ENCODE results near the gene KLHDC7A.

KLHDC7A gene

GRCh38 chr1:18528616-18529015, 47.9 kb downstream of the KLHDC7A start:
- TF ChIP-seq, protein P1, sequence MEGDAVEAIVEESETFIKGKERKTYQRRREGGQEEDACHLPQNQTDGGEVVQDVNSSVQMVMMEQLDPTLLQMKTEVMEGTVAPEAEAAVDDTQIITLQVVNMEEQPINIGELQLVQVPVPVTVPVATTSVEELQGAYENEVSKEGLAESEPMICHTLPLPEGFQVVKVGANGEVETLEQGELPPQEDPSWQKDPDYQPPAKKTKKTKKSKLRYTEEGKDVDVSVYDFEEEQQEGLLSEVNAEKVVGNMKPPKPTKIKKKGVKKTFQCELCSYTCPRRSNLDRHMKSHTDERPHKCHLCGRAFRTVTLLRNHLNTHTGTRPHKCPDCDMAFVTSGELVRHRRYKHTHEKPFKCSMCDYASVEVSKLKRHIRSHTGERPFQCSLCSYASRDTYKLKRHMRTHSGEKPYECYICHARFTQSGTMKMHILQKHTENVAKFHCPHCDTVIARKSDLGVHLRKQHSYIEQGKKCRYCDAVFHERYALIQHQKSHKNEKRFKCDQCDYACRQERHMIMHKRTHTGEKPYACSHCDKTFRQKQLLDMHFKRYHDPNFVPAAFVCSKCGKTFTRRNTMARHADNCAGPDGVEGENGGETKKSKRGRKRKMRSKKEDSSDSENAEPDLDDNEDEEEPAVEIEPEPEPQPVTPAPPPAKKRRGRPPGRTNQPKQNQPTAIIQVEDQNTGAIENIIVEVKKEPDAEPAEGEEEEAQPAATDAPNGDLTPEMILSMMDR (IDR thresholded peaks at IDR 0.05; ENCODE audit: low read depth, low read length, missing control alignments) = no peak
- in situ Hi-C loops (cut with HindIII; ENCODE audit: low sequenced_read_pairs) = no loop called here
- DNase-seq (ENCODE audit: low read depth) = no peak
- H3K4me3 ChIP-seq (ENCODE audit: low read depth, low read length) = no peak overlapping the region

DNA sequence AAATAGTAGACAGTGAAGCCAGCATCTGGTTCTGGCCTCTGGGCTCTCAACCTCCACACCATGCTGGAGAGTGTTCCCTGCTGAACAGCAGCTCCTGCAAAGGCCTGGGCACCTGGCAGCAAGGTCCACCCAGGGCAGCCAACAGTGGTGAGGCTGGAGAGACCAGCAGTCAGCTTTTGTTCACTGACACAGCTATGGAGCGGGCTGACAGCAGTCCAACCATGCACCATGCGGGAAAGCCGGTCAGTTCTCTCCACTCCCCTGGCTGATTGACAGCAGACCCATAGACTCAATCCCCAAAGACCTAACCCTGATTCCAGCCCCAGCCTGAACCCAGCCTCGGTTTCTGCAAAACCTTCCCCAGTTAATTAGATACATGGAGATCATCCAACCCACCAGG, 49.0 kb downstream of the KLHDC7A start:
- TF ChIP-seq, protein P1 (IDR thresholded peaks at IDR 0.05; ENCODE audit: low read depth, low read length, missing control alignments) = no peak
- no peak overlapping the region for H3K4me3 ChIP-seq (ENCODE audit: low read depth, low read length)
- in situ Hi-C loops (cut with HindIII; ENCODE audit: low sequenced_read_pairs) = no loop called here
- no peak for DNase-seq (ENCODE audit: low read depth)

DNA sequence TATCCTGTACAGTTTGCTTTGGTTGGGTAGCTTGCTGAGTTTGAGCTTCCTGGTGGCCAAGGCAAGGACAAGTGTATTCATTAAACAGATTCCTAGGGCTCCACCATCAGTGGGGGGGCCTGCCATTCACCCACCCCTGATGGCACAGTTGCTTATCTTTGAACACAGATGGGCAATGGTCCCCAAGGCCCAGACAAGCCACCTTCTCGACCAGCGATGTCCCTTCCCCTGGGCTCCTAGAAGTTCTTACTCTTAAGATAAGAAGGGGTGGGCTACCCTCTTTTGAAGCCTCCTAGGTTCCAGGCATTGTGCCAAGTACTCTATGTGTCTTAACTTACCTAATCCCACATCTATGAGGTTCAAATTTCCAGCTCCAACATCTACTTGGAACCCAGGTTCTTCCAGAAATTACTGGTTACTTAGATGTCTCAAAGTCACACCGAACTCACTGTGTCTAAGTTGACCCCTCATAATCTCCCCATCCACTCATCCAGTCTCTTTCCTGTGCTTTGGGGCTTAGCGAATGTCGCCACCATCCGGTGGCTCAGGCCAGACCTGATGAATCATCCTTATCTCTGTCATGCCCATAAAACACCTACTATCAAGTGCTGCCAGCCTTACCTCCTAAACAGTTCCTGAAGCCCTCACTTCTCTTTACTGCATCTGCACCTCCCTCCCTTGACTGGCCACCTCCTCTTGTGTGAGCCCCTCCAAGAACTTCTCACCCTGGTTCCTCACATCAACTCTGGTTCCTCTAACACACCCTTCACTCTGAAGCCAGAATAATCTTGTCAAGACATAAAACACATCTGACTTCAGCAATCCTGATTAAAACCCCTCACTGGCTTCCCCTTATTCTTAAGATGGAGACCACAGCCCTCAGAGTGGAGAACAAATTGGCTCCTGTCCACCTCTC, 50.1 kb downstream of the KLHDC7A start:
- DNase-seq (ENCODE audit: low read depth) = no peak
- TF ChIP-seq, protein P1 (IDR thresholded peaks at IDR 0.05; ENCODE audit: low read depth, low read length, missing control alignments) = no peak
- no peak overlapping the region for H3K4me3 ChIP-seq (ENCODE audit: low read depth, low read length)
- in situ Hi-C loops (cut with HindIII; ENCODE audit: low sequenced_read_pairs) = no loop called here

DNA sequence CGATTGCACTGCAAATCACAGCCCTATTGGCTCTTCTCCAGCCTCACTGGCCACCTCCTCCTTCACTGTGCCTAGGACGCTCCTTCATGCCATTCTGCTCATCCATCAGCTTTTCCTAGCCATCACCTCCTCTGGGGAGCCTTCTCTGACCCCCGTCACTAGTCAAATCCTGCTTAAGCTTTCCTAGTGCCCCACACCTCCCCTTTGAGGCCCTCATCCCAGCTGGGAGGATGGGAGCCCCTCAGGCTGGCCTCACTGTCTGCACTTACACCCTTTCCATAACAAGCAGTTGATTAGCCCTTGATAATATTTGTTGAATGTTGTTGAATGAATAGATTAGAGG, 50.7 kb downstream of the KLHDC7A start:
- H3K4me3 ChIP-seq (ENCODE audit: low read depth, low read length) = no peak overlapping the region
- DNase-seq (ENCODE audit: low read depth) = no peak
- TF ChIP-seq, protein P1 (IDR thresholded peaks at IDR 0.05; ENCODE audit: low read depth, low read length, missing control alignments) = no peak
- in situ Hi-C loops (cut with HindIII; ENCODE audit: low sequenced_read_pairs) = no loop called here

DNA sequence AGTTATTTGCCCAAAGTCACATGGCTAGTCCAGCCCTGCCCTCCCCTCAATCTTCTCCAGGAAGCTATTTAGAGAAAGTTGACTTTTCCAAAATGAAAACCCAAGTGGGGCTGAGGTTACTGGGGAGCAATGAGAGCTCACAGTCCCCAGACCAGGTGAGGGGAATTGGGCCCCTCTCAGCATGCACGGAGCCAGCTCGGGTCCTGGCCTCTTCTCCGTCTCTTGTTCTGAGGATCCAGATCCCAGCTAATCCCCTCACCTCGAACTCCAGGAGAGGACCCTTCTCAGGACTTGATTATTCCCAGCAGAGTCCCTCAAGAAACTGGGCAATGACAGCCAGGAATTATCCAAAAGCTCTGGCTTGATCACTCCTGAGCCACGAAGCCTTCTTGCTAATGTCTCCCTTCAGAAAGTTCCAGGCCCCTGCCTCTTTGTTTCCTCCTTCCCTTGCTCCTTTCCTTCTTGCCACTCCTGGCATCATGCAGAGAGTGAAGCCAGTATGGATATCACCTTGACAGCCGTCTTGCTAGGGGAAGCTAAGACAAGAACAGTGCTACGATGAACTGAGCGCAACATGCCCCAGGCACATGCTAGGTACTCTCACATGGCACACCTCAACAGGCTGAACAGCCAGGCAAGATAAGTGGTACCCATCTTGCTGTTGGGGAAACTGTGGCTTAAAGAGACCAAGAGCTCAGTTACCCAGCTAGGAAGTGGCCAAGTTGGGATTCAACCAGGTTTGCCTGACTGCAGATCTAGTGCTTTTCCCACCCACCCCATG, 51.9 kb downstream of the KLHDC7A start:
- in situ Hi-C loops (cut with HindIII; ENCODE audit: low sequenced_read_pairs) = no loop called here
- DNase-seq (ENCODE audit: low read depth) = no peak
- H3K4me3 ChIP-seq (ENCODE audit: low read depth, low read length) = no peak overlapping the region
- TF ChIP-seq, protein P1 (IDR thresholded peaks at IDR 0.05; ENCODE audit: low read depth, low read length, missing control alignments) = no peak

DNA sequence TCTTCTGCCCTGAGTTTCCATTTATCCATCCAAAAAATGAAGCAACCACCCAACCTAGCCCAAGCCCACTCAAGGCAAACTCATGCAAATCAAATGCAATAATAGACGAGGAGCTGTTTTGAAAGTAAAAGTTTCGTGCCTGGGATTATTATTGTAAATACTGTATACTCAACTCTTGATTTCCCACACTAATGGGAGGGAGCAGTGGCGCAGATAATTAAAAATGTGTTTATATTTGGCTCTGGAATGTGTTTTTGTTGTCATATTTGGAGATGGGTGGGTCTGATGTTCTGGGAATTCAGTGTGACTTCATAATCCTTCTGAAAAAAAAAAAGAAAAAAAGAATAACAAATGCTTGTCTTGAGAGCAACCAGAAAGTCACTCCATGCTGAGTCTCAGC, 52.5 kb downstream of the KLHDC7A start:
- DNase-seq (ENCODE audit: low read depth) = no peak
- H3K4me3 ChIP-seq (ENCODE audit: low read depth, low read length) = no peak overlapping the region
- in situ Hi-C loops (cut with HindIII; ENCODE audit: low sequenced_read_pairs) = no loop called here
- TF ChIP-seq, protein P1 (IDR thresholded peaks at IDR 0.05; ENCODE audit: low read depth, low read length, missing control alignments) = no peak

Measured in astrocyte of the cerebellum (primary cell).